NCI-H748 (cell line): Measurements from ENCODE around the gene NR5A1.

Experiments
- DNase-seq: peaks from one replicate; lab custom pipeline; 2025; ENCODE audit not compliant: unreplicated experiment; lab: John Stamatoyannopoulos, UW

Gene NR5A1

DNA sequence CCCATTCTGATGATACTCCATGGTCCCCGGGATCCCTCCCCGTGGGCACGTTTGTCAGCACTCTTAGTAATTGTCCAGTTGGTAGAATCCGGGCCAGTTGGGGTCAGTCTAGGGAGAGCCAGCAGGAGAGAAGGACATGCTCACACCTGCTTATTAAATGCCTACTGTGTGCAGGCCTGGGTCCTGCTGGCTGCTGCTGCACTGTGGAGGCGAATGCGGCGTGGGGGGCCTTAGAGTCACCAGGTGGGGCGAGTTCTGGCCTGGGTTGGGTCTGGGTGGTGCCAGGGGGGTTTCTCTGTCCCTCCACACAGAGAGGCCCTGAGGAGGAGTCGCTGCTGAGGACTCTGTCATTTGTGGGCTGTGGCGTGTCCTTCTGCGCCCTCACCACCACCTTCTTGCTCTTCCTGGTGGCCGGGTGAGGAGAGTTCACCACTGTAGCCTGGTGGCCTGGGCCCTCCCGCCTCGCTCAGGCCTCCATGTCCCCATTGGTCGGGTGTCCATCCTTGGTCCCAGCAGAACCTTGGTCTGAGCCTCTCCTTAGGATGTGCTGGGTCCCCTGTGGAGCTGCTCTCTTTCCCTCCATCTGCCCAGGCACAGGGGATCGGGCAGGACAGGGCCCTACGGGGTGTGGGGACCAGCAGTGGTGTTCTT, 39.7 kb downstream of the NR5A1 start:
- no peak for DNase-seq

DNA sequence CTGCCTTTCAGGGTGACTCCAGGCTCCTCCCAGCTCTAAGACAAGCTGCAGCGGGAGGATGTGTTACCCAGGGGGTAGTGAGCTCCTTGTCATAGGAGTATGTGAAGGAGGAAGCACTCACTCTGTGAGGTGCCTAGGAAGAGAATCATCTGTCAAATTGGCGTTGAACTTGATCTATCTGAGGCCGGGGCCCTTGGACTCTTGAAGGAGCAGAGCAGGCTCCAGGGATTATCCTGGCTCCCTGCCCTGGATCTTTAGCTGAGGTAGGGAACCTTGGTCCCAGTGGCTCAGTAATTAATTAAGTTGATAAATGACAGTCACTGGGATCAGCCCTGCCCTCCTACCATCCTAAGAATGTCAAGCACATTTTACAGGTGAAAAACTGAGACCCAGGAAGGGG, 41.5 kb downstream of the NR5A1 start:
- DNase-seq = no peak

DNA sequence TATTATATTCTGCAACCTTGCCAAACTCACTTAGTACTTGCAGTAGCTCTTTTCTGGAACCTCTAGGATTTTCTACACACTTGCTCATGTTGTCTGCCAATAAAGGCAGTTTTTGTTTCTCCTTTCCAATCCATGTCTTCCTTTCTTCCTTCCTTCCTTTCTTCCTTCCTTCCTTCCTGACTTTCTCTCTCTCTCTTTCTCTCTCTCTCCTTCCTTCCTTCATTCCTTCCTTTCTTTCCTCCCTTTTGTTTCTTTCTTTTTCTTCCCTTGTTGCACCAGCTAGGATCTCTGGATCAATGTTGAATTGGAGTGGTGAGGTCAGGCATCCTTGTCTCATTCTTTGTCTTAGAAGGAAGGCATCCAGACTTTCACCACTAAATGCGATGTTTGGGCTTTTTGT, 44.5 kb downstream of the NR5A1 start:
- DNase-seq = no peak

DNA sequence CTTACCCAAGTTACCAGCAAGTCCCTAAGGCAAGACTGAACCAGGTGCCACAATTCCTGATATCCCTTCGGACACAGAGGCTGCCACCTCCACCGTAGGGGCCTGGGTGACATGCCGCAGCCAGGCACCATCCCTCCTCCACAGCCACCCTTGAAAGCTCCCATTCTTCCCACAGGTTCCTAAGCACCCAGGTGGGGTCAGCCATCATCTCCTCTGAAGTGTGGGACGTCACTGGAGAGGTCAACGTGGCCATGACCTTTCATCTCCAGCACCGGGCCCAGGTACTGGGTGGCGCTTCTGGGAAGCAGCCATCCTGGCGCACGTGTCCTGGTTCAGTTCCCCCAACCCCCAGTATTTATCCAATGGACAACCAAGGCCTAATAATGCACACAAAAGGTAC, 48.8 kb downstream of the NR5A1 start:
- DNase-seq = no peak

DNA sequence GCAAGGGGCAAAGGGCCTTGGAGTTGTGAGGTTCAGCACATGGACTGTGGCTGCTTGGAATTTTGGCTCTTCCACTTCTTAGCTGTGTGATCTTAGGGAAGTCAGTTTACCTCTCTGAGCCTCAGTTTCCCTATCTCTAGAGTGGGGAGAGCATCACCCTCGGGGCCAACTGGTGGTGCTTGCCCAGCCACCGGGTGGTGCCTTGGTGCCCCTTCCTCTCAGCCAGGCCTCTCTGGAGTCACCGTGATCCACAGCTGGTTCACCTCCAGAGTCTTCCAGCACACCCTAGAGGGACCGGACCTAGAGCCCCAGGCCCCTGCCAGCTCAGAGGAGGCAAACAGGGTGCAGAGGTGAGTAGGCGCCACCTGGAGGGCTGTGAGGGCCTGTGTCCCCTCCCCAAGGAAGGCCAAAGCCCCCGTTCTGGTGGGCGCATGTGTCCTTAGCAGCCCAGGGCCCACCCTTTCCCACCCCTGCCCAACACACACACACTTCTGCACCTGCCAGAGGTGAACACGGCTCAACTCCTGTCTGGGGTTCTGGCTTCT, 49.2 kb downstream of the NR5A1 start:
- DNase-seq = no peak

DNA sequence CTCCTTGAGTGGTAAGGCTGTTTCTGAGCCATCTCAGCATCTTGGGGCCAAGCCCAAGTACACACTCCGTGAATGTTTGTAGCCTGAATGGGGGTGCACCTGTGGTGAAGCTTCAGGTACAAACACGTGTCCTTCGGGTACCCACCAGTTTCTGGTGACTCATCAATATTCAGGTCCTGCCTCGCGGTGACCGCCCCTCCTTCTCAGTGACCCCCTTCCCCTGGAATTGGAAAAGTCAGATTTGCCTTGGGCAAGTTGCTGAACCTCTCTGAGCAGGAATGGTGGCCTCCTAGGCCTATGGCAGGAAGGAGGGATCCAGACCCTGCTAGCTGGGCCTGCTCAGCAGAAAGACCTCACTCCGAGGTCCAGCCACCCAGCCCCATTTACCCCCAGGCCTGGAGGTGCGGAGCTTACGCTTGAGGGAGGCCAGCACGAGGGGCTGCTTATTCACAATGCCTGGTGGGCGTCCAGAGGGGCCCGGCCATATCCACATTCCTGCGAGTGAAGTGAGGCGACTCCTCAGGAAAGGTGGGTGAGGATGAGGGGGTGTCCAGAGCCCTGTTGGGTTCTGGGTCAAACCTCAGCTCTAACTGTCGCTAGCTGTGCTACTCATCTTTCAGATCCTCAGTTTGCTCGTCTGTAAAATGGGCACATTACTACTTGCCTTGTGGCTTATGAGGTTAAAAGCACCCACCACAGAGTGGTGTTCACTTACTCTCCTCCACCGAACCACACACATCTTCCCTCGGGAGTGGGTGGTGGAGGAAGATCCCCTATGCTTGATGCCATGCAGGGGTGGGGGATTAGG, 49.9 kb downstream of the NR5A1 start:
- no peak for DNase-seq

DNA sequence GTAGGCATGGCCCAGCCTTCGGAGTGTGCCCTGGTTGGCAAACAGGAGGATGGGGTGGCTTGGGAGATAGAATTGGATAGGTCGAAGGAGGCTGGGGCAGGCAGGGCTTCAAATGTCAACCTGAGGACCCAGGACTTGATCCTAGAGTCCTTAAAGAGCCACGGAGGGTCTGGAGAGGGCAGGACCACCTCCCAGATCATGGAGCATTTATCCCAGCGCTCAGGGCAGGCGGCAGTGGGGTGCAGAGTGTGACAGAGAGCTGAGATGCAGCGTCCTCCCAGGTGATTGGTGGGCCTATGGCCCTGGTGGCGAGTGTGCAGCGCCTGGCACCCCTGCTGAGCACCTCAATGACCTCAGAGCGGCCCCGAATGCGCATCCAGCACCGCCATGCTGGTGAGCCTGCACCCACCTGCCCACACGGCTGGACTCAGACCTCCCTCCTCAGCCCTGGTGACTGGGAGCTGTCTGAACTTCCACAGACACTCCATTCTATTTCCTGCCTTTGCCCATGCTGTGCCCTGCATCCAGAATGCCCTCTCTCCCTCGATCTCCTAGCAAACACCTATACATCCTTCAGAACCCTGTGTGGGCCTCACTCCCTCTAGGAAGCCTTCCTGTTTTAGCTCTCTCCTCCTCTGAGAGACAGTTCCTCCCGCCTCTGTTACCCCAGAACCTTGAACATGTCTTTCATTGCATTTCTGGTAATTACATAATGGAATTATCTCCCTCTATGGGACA, 50.7 kb downstream of the NR5A1 start:
- no peak for DNase-seq

DNA sequence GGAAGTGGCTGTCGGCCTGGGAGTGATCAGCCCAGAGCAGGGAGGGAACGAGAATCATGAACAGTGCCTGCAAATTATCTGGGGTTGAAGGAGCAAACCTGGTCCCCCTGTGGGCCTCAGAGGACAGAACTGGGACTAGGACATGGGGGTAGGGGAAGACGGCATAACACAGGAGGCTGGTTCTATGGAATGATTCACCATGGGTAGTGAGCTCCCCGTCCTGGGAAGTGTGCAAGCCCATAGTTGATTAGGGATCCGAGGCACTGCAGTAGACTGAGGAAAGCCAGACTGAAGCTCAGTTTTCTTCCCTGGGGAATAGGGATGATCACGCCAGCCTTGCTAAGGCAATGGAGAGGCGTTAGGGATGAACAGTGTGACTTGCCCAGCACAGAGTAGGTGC, 51.4 kb downstream of the NR5A1 start:
- DNase-seq = no peak

DNA sequence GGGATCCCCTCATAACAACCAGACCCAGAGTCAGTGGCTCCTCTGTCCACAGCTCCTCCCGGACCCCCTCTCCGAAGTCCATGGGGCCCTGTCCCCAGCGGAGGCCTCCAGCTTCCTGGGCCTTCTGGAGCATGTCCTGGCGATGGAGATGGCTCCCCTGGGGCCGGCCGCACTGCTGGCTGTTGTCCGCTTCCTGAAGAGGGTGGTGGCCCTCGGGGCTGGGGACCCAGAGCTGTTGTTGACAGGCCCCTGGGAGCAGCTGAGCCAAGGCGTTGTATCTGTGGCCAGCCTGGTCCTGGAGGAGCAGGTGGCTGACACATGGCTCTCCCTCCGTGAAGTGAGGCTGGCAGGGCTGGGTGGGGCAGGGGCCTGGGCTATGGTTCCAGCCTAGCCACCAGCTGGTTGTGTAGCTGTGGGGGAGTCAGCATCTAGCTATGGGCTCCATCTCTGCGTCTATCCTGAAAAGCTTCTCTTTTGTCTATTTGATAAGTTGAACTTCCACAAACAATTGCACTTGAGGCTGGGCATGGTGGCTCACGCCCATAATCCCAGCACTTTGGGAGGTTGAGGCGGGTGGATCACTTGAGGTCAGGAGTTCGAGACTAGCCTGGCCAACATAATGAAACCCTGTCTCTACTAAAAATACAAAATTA, 52.3 kb downstream of the NR5A1 start:
- DNase-seq = no peak

DNA sequence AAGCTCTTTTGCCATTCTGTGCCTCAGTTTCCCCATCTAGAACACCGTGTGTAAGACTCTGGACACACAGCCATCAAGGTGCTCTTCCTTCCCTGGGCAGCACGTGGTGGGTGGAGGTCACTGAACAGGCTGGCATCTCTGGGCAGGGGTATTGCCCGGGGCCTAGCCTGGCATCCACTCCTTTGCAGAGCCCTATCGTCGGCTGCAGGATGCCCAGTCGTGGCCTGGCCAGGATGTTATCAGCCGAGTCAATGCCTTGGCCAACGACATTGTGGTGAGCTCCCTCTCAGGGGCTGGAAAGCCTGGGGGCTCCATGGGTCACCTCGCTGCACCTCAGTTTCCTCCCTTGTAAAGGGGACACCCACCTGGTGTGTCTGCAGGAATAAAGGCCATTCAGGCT, 52.9 kb downstream of the NR5A1 start:
- no peak for DNase-seq

DNA sequence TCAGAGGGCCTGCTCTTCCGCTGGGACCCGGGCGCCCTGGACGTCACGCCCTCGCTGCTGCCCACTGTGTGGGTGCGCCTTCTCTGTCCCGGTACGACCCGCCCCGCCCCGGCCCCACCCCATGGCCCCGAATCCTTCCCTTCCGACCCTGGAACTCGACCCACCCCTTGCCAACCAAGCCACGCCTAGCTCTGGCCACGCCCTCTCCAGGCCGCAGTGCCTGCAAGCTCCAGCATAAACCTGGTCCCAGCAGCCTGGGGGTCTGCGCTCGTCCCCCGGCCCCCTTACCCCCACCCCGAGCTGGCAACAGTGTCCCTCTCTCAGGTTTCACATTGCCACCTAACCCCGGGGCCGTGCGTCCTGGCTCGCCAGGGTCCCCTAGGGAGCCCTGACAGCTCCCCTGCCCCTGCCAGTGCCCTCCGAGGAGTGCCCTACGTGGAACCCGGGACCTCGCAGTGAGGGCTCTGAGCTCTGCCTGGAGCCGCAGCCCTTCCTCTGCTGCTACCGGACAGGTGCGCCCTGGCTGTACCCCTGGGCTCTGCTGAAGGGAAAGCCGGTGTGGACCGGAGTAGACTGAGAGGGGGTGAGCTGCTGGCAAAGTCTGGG, 53.5 kb downstream of the NR5A1 start:
- no peak for DNase-seq

DNA sequence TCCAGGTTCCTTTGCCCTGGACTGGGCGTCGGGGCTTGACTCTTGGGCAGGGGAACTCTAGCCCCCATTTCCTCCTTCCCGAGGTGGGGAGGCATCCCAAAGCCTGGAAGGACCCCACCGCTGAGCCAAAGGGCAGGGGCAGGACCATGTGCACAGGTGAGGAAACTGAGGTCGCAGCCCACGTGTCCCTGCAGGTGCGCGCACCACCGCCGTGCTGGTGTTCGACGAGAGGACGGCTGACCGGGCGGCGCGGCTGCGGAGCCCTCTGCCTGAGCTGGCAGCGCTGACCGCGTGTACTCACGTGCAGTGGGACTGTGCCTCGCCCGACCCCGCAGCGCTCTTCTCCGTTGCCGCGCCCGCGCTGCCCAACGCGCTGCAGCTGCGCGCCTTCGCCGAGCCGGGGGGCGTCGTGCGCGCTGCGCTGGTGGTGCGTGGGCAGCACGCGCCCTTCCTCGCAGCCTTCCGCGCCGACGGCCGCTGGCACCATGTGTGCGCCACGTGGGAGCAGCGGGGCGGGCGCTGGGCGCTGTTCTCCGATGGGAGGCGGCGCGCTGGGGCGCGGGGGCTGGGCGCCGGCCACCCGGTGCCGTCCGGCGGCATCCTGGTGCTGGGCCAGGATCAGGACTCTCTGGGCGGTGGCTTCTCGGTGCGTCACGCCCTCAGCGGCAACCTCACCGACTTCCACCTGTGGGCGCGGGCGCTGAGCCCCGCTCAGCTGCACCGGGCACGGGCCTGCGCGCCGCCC, 54.2 kb downstream of the NR5A1 start:
- DNase-seq = no peak

DNA sequence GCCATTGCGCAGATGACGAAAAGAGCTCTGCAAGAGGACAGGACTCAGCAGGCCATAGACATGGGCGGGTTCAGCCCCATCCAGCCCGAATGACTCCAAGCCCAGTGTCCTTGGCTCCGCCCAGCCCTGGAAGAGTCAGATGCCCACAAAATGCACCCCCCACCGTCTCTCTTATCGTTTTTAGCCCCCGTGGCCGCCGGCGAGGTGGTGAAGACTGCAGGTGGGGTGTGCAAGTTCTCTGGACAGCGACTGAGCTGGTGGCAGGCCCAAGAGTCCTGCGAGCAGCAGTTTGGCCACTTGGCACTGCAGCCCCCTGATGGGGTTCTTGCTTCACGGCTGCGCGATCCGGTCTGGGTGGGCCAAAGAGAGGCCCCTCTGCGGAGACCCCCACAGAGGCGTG, 54.9 kb downstream of the NR5A1 start:
- no peak for DNase-seq

DNA sequence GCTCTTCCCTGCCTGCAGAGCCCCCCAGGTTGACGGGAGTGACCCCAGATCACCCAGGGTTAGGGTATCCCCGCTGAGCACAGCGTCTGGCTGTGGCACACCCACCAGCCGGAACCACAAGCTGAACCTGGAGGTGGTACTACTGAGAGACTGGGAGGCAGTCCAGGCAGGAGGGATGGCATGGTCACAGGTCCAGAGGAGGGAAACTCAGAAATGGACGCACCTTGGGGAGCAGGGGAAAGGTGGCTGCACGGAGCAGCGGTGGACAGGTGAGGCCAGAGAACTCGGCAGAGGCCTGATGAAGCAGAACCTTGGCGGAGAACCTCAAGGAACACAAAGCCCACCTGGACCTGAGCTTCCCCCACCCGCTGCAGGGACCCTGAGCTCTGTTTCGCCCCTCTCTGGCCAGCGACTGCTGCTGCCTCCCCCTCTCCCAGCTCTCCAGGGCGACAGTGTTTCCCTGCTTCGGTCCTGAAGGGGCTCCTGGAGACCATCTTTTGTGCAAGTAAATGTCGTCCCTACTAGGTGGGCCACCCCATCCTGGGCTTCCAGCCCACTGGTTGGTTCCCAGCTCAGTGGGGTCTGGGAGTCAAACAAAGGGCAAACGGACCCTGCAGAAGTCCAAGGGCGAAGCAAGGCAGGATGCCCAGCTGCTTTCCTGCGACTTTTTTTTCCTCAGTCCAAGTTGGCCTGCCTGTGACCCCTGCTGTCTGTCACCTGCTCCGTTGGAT, 56.1 kb downstream of the NR5A1 start:
- no peak for DNase-seq

DNA sequence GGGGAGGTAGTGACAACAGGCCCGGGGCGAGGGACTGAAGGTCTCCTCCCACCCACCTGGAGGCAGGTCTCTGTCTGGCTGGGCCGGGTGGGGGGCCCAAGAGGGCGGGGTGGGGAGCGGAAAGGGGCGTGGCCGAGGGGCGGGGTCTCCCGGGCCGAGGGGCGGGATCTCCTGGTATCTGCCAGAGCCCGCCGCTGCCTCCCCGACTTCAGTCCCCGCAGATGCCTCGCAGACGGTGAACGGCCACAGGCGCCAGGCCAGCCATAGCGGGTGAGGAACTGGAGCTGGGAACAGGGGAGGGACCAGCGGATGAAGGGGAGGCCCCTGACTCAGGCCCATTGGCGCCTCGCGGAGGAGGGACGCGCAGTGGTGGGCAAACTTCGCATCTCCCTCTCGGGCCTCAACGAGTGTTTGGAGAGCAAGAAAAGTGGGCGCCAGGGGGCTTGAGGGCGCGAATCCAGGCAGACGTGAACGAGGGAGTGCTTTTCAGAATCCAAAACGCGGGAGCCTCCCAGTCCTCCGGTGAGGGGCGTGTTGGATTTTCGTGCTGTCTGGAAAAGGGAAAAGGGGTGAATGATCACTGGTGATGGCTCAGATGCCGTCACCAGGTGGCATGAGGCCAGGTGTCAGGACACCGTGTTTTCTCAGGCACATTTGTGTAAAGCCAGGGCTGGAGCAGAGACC, 56.8 kb downstream of the NR5A1 start, which contains the start of gene ADGRD2:
Gene ADGRD2 (plus strand): TSS at position 211 of the 684 bp plus-strand sequence. CDS start 1,216 bp downstream, outside the sequence.
- peak; percentile 68 for DNase-seq

DNA sequence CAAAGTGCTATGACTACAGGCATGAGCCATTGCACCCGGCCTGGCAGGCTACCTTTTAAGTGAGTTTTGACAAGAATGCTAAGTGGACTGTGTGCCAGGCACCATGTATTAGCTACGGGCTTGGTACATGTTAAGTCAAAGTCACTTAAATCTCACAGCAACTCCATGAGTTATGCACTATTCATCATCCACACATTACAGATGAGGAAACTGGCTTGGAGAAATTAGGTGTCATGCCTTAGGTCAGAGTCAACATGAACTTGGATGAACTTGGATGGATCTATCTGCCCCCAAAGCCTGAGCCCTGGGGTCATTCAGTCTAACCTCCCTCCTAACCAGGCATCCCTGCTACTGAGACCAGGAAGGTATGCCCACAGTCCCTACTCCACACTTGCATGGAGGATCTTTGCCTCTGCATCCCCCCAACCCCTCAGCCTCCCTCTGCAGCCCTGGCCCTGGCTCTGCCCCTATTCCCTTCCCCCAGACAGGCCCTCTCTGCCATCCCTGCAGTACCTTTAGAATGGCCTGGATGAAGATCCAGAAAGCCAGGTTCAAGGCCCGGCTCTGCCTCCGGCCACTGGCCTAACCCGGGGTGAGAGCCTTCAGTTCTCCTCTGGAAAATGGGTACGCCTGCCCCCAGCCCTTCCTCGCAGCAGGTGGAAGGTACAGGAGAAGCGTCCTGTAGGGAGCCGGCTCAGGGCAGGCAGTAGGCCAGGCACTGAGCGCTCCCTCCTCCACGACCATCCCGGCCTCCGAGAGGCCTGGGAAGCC, 57.6 kb downstream of the NR5A1 start:
- DNase-seq = no peak

DNA sequence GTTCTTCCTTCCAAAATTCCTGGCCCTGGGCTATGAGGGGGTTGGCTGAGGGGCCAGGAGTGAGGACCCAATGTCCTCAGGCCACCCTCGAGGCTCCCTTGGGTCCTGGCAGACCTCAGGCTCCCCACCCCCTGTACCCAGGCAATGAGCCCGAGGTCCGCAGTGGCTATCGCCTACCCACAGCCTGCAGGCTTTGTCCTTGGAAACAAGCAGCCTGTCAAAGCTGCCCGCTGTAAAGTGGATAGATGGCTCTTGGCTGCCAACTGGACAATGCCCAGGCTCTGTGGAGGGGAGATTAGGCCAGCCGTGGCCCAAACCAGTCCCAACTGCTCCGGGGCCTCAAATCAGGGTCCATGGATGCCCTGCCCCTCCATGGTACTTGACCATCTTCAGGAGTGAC, 59.2 kb downstream of the NR5A1 start:
- no peak for DNase-seq

DNA sequence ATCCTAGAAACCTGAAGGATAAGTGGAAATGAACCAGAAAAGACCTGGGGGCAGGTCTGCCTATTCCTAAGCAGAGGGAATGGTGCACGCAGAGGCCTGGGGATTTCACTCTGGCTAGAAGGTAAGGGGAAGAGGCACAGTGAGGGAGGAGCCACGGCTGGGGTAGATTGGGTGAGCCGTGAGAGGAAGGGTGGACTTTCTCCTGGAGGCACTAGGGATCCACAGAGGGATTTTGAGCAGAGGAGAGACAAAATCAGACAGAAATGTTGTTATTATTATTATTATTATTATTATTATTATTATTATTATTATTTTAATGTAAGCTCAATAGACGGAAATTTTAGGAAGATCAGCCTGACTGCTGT, 59.9 kb downstream of the NR5A1 start:
- DNase-seq = no peak
